NCI-H2227 (cell line): ENCODE measurements around the gene C9orf50.
A peak's percentile ranks its signal among the peaks of the same experiment; 100 is the strongest.
"Not testable (repeated sequence)": the region's sequence is repeated elsewhere in the genome, so short reads cannot be mapped to it uniquely, and the experiment has no call there.

ENCODE experiments used
- DNase-seq: peaks from one replicate; lab custom pipeline; 2025; ENCODE audit not compliant: unreplicated experiment; lab: John Stamatoyannopoulos, UW

Gene C9orf50

DNA sequence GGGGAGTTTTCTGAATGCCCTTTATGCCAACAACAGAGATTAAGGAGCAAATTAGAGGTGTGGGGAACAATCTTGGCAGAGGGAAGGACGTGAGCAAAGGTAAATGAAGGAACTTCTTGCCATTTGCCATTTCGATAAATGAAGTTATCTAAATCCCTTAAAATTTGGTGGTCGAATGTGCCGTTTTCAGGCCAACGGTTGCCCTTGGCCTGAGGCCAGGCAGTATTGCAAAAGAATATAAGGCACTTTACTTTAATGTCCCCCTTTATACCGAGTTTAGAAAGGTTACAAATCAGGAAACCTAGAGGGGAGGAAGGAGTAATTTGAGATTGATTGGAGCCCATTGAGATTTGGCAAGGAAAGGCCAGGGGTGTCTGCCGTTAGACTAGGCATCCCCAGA lies 26.3 kb downstream of the C9orf50 start:
- no peak for DNase-seq

DNA sequence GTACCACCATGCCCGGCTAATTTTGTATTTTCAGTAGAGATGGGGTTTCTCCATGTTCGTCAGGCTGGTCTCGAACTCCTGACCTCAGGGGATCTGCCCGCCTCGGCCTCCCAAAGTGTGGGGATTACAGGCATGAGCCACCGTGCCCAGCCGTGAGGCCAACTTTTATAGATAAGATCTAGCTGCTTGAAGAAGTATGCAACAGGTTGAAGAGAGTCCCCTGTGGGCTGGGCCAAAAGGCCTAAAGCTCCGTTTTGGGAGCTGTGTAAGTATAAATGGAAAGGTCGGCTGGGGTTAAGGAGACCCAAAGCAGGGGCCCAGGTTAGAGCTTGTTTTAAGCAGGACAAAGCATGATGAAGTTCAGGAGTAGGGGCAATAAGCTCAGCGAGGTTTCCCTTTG lies 28.1 kb downstream of the C9orf50 start:
- not testable (repeated sequence) for DNase-seq

DNA sequence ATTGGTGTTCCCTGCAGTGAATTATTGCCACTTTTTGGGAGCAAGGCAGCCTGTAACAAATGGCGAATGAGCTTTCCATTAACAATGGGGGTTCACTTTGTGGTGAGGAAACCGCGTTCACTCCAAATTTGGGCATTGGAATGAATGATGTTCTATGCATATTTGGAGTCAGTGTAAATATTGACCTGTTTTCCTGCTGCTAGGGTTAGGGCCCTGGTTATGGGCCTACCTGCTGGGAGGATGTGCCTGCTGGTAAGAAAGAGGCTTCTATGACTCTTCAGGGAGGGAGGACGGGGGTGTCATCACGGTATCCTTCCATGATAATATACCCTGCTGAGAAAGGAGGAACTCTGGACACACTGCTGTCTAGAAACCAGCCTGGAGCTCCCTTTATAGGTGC lies 29.0 kb downstream of the C9orf50 start:
- DNase-seq: no peak

DNA sequence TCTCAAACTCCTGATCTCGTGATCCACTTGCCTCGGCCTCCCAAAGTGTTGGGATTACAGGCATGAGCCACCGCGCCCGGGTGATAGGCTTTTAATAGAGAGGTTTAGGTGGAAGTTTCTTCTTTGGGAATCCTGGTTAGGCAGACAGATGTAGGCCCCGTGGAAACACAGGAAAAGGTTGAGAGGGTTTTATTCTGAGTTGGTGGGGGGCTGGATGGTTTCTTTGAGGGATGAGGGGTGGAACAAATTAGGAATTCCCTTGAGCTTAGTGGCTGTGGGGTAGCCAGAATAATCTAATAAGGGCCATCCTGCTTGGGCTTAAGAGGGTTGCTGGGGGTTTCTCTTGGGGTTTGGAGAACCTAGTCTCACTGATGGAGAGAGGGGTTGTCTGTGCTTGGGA lies 30.4 kb downstream of the C9orf50 start:
- no peak for DNase-seq

DNA sequence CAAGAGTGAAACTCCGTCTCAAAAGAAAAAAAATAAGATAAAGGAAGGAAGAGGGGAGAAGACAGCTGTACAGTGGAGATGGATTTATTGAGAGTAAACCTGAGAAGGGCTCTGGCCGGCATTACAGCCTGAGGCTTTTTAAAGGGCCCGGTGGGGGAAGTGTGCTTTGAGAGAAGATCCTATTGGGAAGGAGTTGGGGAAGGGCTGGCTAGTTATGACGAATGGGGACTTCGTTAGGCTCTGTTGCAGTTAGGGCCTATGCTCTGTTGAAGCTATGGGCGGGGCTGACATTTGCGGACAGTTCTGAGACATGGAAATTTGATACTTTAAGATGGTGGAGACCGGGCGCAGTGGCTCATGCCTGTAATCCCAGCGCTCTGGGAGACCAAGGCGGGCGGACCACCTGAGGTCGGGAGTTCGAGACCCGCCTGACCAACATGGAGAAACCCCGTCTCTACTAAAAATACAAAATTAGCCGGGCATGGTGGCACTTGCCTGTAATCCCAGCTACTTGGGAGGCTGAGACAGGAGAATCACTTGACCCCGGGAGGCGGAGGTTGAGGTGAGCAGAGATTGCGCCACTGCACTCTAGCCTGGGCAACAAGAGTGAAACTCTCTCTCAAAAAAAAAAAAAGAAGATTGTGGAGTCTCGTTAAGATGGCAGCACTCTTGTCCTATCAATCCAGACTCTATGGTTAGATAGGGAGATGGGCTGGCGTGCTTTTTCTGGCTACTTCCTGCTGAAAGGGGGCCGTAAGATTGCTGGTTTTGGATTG lies 33.2 kb downstream of the C9orf50 start:
- DNase-seq: no peak

DNA sequence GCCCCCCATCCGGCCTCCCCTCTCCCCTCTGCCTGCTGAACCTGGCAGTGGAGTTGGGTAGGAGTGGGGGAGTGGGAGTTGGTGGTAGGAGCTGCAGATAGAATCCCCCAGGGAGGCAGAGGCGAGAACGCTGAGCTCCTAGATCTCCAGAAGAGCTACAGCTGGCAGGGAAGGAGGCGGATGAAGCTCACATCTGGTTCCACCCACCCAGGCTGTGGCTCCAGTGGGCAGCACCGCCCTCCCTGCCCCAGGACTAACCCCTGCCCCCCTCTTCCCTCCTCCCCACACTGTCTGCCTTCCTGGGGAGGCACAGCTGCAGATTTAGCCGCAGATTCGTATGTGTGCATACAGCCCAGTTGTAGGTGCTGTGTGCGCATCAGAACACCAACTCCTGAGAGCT lies 34.2 kb downstream of the C9orf50 start:
- peak; percentile 8 for DNase-seq

DNA sequence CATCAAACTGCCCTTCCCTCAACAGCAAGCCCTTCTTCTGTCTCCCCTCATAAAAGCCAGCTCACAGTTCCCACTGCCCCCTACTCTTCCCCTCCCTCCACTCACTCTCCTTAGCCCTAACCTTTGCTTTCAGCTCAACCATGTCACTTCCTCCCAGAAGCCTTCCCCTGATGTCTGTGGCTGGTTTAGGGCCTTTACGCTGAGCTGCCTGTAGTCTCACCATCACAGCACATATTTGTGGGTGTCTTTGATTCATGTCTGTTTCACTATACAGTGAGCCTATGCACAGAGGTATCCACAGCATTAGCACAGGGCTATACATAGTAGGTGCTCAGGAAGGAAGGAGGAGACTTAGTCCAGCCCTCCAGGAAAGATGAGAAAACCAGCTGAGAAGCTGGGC lies 34.7 kb downstream of the C9orf50 start:
- no peak for DNase-seq

DNA sequence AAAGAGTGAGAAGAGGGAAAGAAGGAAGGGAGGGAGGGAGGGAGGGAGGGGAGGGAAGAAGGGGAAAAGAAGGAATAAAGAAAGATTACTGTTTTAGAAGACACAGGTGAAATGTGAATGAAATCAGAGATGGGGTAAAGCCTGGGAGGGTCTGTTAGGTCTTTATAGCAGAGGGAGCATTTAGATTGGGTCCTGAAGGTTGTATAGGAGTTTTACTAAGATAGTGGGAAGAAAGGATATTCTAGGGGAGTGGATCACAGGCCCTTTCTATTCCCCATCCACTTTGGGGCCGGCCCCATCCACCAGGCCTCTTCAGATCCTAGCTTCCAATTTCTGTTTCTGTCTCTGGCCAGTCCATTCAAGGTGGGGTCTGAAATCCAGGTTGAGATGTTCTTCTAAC lies 35.5 kb downstream of the C9orf50 start:
- DNase-seq: no peak

DNA sequence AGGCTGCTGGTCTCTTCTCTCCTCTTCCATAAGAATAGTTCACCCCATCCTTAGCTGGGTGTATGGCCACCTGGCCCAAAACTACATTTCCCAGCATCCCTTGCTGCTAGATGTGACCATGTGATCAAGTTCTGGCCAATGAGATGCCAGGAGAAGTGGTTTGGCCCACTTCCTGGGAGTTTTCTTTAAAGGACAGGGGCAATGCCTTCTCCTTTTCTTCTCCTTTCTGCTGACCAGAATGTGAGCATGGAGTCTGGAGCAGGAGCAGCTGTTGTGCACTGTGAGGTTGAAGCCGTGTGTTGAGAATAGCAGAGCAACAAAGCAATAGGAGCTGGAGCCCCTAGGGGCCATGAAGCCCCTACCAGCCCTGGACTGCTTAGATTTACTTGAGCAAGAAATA lies 36.8 kb downstream of the C9orf50 start:
- DNase-seq: peak; percentile 73

DNA sequence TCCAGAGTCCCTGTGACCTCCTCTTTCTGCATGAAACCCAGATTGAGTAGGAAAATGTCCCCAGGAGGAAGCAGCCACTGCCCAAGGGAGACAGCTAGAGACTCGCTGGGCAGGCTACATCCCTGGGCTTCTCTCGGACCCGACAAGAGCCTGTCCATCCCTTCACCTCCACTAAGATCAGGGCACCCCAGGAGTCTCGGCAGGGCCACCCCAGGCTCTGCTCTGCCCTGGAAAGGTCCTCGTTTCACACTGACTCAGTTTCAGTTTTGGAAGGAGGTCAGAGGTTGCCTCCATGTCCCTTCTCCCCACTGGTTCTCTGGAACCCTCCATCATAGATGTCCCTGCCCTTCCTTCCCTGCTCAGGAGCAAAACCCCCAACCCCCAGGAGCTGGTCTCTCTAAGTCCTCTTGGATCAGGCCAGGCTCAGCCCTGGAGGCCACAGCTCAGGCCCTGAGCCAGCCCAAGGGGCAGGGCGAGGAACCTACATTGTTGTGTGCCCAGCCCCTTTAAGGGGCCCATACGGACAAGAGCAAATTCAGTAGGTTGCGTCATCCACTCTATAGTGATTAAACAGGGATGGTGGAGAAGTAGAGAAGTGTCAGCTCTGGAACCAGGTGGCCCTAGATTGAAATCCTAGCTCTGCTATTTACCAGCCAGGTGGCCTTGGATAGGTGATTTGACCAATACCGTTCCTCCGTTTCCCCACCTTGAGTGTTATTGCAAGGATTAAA lies 37.4 kb downstream of the C9orf50 start:
- no peak for DNase-seq

DNA sequence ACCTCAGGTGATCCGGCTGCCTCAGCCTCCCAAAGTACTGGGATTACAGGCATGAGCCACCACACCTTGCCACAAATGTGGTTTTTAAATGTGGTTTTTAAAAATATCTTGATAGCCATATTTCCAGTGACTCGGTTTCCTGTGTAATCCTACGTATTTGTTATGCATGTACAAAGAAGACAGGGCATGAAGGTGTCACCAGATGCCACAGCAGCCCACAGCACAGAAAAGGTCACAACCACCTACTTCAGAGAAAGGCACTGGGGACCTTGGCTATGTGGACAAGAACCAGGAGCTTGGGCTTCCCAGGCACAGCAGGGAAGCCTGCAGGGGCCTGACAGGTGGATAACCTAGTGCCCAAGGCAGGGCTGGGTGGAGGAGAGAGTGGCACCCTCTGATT lies 38.0 kb downstream of the C9orf50 start:
- no peak for DNase-seq

DNA sequence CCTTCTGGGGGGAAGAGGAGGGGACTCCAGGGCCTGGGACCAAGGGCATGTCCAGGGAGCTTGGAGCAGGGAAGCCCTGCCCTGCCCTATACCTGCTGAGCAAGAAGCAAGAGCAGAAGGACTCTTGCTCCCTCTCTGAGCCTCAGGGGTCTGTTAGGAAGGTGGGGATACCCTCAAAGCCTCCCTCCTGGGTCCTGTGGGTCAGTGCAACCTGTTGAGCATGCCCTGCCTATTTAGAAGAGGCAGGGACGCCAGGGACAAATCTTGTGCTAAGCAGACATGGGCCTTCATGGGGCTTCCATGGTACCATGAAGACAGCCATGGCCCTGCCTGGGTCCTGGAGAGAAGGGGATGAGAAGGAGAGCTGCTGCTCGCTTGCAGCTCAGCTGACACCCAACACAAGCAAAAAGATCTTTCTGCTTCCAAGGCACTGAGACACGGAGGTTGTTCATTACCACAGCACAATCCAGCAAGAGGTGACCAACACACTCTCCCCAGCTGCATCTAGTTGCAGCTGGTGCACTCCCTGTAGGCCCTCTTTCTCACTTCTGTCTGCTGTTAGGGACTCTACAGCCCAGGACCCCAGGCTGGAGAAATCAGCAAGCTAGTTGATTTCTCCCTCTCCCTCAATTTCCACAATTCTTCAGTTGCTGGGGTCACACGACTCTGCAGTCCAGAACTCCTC lies 39.3 kb downstream of the C9orf50 start:
- DNase-seq: no peak

DNA sequence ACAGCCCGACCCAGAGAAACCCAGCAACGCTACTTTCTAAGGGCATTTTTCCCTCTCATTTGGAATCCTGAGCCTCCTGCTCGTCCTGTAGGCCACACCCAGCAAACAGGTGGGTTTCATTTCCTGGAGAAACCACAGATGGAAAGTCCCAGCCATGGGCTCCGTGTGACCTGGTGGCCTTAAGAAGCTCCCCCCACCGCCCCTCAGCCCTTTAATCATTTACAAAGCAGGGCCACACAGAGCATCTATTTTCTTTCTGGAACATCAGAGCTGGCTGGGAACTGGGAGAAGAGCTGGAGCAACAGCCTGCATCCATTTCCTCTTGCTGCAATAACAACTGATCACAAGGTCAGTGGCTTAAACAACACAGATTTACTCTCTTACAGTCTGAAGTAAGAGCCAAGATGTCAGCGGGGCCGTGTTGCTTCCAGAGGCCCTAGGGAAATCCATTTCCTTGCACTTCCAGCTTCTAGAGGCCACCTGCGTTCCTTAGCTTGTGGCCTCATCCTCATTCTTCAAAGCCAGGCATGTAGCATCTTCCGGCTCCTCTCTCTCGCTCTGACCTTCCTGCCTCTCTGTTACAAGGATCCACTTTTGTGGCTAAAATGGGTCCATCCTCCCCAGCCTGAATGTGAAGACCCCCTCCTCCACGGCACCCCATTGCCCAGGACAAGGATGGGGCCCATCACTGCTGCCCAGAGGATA lies 40.5 kb downstream of the C9orf50 start:
- DNase-seq: no peak

DNA sequence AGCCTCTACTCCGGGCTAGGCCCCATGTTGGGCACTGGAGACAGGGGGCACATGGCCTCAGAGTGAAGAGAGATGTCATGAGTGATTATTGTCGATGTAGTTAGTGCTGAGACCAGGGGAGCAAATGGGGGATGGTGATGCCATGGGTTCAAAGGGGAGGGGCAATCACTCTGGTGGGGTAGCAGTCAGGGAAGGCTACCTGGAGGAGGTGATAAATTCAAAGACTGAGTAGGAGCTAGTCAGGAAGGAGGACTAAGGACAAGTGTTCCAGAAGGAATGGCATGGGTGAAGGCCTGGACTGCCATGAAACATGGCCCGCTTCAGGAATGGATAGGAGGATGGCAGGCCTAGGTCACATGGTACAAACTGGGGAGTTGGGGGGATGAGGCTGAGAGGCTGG lies 41.6 kb downstream of the C9orf50 start:
- DNase-seq: no peak

DNA sequence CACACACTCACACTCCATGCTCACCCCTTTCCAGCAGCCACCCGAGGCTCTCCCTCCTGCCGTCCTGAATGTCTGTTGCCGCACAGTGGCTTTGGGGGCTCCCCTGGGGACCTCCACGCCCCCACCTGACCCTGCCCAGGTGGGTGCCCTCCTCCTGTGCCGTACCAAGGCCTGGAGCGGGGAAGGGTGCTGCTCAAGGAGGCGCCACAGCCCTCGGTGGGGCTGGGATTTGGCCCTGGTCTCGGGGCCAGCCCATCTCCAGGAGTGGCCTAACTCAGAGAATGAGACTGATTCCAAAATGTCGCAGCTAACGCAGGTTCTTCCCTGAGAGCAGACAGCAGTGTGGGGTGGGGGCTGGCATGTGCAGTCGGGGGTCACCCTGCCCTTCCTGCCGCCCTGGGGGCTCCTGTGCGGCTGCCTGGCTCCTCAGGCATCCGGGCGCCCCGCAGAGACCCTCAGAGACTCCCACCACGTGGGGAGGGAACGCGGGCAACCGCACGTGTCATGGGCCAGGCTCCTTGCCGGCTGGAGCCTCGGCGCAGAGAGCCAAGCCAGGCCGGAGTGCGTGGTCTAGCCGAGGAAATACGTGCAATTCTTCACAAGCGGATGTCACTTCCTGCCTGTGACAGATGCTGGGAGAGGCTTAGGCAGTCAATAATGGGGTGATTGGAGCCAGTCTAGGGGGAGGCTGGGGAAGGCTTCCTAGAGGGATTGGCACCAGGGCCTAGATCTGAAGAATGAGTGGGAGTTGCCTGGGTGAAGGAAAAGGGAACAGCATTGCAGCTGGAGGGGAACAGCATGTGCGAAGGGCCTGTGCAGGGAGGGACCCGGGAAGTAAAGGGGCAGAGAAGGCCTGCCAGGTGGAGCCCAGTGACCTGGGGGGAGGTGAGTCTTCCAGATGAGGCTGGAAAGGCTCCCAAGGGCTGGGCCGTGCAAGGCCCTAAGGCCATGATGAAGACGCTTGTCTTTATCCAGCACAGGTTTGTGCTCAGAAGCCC lies 44.1 kb downstream of the C9orf50 start:
- DNase-seq: no peak

DNA sequence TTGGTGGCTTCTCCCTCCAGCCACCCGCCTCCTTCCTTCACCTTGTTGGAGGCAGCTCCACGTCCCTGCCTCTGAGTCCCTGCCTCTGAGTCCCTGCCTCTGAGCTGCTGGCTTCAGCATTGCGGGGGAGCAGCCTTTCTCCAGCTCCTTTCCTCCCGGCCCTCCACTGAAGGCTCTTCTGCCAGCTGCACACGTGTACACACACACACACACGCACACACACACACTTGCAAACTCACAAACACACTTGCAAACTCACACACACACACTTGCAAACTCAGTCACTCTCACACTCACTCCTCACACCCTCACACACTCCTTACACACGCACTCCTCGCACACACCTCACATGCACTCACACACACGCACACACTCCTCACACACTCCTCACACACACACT lies 45.1 kb downstream of the C9orf50 start:
- no peak for DNase-seq

DNA sequence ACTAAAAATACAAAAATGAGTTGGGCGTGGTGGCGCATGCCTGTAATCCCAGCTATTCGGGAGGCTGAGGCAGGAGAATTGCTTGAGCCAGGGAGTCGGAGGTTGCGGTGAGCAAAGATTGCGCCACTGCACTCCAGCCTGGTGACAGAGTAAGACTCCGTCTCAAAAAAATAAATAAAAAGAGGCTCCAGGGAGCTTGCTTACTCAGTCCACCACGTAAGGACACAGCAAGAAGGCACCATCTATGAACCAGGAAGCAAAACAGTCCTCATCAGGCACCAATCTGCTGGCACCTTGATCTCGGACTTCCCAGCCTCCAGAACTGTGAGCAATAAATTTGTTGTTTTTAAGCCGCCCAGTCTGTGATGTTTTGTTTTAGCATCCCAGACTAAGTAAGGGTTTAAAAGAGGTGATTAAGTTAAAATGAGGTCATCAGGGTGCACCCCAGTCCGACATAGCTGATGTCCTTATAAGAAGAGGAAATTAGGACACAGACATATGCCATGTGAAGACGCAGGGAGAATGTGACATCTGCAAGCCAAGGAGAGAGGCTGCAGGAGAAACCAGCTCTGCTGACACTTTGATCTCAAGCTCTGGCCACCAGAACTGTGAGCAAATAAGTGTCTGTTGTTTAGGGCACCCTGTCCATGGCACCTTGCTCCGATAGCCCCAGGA lies 45.9 kb downstream of the C9orf50 start:
- no peak for DNase-seq

DNA sequence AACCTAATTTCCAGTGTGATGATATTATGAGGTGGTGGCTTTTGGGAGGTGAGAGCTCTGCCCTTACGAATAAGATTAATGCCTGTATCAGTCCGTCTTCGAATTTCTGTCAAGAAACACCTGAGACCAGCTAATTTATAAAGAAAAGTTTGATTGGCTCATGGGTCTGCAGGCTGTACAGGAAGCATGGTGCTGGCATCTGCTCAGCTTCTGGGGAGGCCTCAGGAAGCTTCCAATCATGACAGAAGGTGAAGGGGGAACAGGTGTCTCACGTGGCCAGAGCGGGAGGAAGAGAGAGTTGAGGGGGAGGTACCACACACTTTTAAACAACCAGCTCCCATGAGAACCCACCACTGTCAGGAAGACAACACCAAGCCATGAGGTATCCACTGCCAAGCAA lies 46.9 kb downstream of the C9orf50 start:
- DNase-seq: no peak

DNA sequence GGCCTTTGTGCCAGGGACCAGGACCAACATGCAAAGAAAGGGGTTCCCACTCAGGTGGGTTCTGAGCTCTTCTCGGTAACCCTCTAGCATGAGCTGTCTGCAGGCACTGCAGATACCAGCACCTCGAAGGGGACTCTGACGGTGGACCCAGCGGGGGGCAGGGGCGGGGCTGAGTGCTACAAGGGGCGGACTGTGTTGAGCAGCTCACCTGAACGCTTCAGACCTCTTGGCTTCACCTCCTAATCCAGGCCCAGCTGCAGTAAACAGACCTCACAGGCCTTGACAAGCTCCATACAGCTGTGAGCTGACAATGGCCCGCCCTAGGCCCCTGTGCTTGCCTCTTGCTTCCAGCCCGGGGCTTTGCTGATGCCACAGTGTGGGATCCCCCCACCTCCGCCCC lies 48.4 kb downstream of the C9orf50 start:
- DNase-seq: no peak

DNA sequence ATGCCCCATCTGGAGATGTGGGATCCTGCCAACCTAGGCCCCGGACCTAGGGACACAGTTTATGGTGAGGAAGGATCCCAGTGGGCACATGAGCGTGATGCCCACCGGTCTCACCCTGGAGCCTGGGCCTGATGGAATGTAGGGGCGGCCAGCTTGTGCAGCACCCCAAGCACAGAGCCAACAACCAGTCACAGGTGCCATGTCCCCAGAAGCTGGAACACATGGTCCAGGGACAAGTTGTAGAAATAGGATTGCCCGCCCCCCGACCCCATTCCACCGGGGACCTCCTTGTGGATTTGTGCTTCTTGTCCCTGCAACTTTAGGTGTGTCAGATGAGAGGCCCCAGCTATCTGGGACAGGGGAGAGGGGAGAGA lies 48.9 kb downstream of the C9orf50 start:
- DNase-seq: no peak
